HL-60 (cell line): ENCODE measurements around the gene CACNA1C.

Experiments
- CTCF ChIP-seq: IDR thresholded peaks from one replicate; pipeline ENCODE4 v1.5.1; 2011; ENCODE audit warnings: low read length, control low read depth, inconsistent platforms; ENCODE audit not compliant: insufficient read depth
- GABPA ChIP-seq: IDR thresholded peaks from 2 replicates; pipeline ENCODE4 v1.6.1; 2012; ENCODE audit warnings: low read depth
- POLR2AphosphoS5 ChIP-seq: IDR thresholded peaks from 2 replicates; pipeline ENCODE4 v1.6.1; 2012; ENCODE audit warnings: low read depth
- REST ChIP-seq: IDR thresholded peaks from 2 replicates; pipeline ENCODE4 v1.6.1; 2012; ENCODE audit warnings: low read depth; ENCODE audit not compliant: insufficient replicate concordance

DNA sequence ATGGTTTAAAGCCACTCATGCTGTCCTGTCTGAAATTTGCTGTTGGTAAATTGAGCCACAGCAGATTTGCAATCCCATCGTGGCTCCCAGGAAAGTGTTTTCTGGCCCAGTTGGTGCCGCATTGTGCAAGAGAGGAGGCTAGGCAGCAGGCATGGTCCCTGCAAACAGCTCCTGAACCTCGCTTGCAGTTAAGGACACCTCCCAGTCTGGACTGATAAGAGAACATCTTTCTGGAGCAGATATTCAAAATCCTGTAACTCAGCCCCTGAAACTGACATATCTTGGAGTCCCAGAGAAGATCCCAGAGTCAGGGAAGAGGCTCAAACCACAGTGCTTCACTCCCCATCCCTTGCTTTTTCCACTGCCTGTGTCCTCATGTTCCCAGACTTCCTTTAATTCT lies 413.4 kb downstream of the CACNA1C start:
- TF ChIP-seq GABPA, result no peak
- no peak for TF ChIP-seq CTCF
- no peak for TF ChIP-seq POLR2AphosphoS5
- TF ChIP-seq REST, result no peak
